SHP77 treated with DMSO at 0.1 percent for 48 hours (cell line): ENCODE data around the gene CGB3.
"Not testable (repeated sequence)": the region's sequence is repeated elsewhere in the genome, so short reads cannot be mapped to it uniquely, and the experiment has no call there.

Experiments
- DNase-seq: peaks from one replicate; lab custom pipeline; 2025; lab: John Stamatoyannopoulos, UW

The CGB3 gene

GRCh38 chr19:49024233-49024632 lies at the start of gene CGB3:
CGB3 (minus strand) TSS chr19:49024333; CDS start chr19:49023971, 362 bp downstream.
- DNase-seq = not testable (repeated sequence)

- no peak for DNase-seq
Observed at GRCh38 chr19:49071860-49072547, 47.9 kb upstream of the CGB3 start.

- DNase-seq = no peak
Observed at GRCh38 chr19:49070416-49070815, 46.3 kb upstream of the CGB3 start.

GRCh38 chr19:49069026-49069425 lies 44.9 kb upstream of the CGB3 start:
- DNase-seq = no peak

GRCh38 chr19:49067554-49067953 lies 43.4 kb upstream of the CGB3 start:
- no peak for DNase-seq

GRCh38 chr19:49065905-49066512 lies 41.9 kb upstream of the CGB3 start:
- DNase-seq = no peak

- no peak for DNase-seq
Observed at GRCh38 chr19:49064768-49065611, 40.9 kb upstream of the CGB3 start, which contains the start of gene NTF4. NTF4 (minus strand) TSS chr19:49064818; CDS start chr19:49061997, 2,821 bp downstream.

- DNase-seq = no peak
Observed at GRCh38 chr19:49064029-49064629, 40.0 kb upstream of the CGB3 start.

- DNase-seq = no peak
Observed at GRCh38 chr19:49061445-49061844, 37.3 kb upstream of the CGB3 start.

GRCh38 chr19:49061000-49061399 lies 36.9 kb upstream of the CGB3 start:
- no peak for DNase-seq

- no peak for DNase-seq
Observed at GRCh38 chr19:49059053-49059452, 34.9 kb upstream of the CGB3 start.

GRCh38 chr19:49058562-49058961 lies 34.4 kb upstream of the CGB3 start:
- DNase-seq = no peak

GRCh38 chr19:49057636-49058234 lies 33.6 kb upstream of the CGB3 start, which contains the start of gene CGB7:
CGB7 (minus strand) TSS chr19:49057749; CDS start chr19:49055375, 2,374 bp downstream.
- no peak for DNase-seq

- not testable (repeated sequence) for DNase-seq
Observed at GRCh38 chr19:49056902-49057596, 32.9 kb upstream of the CGB3 start.

- DNase-seq = peak; percentile 55
Observed at GRCh38 chr19:49056101-49056901, 32.2 kb upstream of the CGB3 start.

- not testable (repeated sequence) for DNase-seq
Observed at GRCh38 chr19:49050376-49051033, 26.4 kb upstream of the CGB3 start.

- DNase-seq = not testable (repeated sequence)
Observed at GRCh38 chr19:49049834-49050233, 25.7 kb upstream of the CGB3 start.

GRCh38 chr19:49049011-49049410 lies 24.9 kb upstream of the CGB3 start, which contains the start of gene CGB8:
CGB8 (minus strand) TSS chr19:49049111; CDS start chr19:49048739, 372 bp downstream.
- not testable (repeated sequence) for DNase-seq

- not testable (repeated sequence) for DNase-seq
Observed at GRCh38 chr19:49043548-49043947, 19.4 kb upstream of the CGB3 start, which contains the start of gene CGB5. CGB5 (plus strand) TSS chr19:49043848; CDS start chr19:49044210, 362 bp downstream.
